A549 (cell line): ENCODE measurements around the gene TAF6L. TPM values are rescaled to one million over a fixed set of nuclear protein-coding genes. Genes with fewer than 3 reads are reported as not detected.

Experiments
- ATAC-seq, 2 experiments: fragments of 200-7000 bp in 1 of 2; fragments of >200 bp in 1 of 2; cut with Nextera tagmentation in 1 of 2; cut with Tn5 transposase in 1 of 2; 3 replicates each; pipeline versions ENCODE4 v1.8.0 to v1.9.1; 2018 to 2020; ENCODE audit warnings: mild to moderate bottlenecking in 1 of 2, moderate library complexity in 1 of 2
- CTCF ChIA-PET: fragments of 300-600 bp; sonication (Branson Sonifier 250); formaldehyde crosslinking; extraction: SDS; loops from one replicate; lab custom pipeline; 2021; ENCODE audit warnings: antibody characterized with exemption, inconsistent platforms; lab: Yijun Ruan, JAX
- POLR2A ChIA-PET: fragments of 350-600 bp; formaldehyde crosslinking; extraction: SDS; loops from one replicate; lab custom pipeline; 2021; ENCODE audit warnings: antibody characterized with exemption, inconsistent platforms; lab: Yijun Ruan, JAX
- DNase-seq, 2 experiments: peaks; one replicate each; pipeline versions ENCODE4 v3.0.0 to v3.0.0-alpha.2; 2011 to 2016; ENCODE audit warnings: low read depth in 1 of 2, low spot score in 1 of 2
- FAIRE-seq: peaks from 2 replicates; lab custom pipeline; 2011; peaks lifted over from hg19 to GRCh38; lab: Jason Lieb, UNC
- H3K27ac ChIP-seq, 2 experiments: fragments of >200 bp; sonication (Bioruptor Twin); formaldehyde crosslinking; 3 replicates each; pipeline ENCODE4 v1.5.1; 2016 to 2017
- H3K4me1 ChIP-seq: fragments of >200 bp; sonication (Bioruptor Twin); formaldehyde crosslinking; 3 replicates; pipeline ENCODE4 v1.6.1; 2016
- H3K4me2 ChIP-seq: fragments of >200 bp; sonication (Bioruptor Twin); formaldehyde crosslinking; 3 replicates; pipeline ENCODE4 v1.6.1; 2016
- H3K4me3 ChIP-seq: fragments of >200 bp; sonication (Bioruptor Twin); formaldehyde crosslinking; 3 replicates; pipeline ENCODE4 v1.5.1; 2016
- H3K9me3 ChIP-seq: fragments of >200 bp; sonication (Bioruptor Twin); formaldehyde crosslinking; 3 replicates; pipeline ENCODE4 v1.6.1; 2016
- BHLHE40 ChIP-seq: IDR thresholded peaks from 2 replicates; pipeline ENCODE4 v1.6.1; 2012; ENCODE audit warnings: low read depth, low read length, inconsistent platforms
- CBX2 ChIP-seq: fragments of 200-600 bp; sonication (generic); IDR thresholded peaks from 2 replicates; pipeline ENCODE4 v1.6.1; 2016; ENCODE audit warnings: low read depth, mild to moderate bottlenecking, borderline replicate concordance
- CBX8 ChIP-seq: fragments of 200-600 bp; sonication (generic); IDR thresholded peaks from 2 replicates; pipeline ENCODE4 v1.6.1; 2016
- CHD2 ChIP-seq: fragments of 150-350 bp; IDR thresholded peaks from 2 replicates; pipeline ENCODE4 v1.6.1; 2014; ENCODE audit warnings: low read length; ENCODE audit not compliant: partially characterized antibody
- EHMT2 ChIP-seq: fragments of 200-600 bp; sonication (generic); IDR thresholded peaks from 2 replicates; pipeline ENCODE4 v1.6.1; 2016; ENCODE audit warnings: antibody characterized with exemption, low read depth, mild to moderate bottlenecking, moderate library complexity
- ESRRA ChIP-seq: fragments of 150-350 bp; IDR thresholded peaks from 2 replicates; pipeline ENCODE4 v1.6.1; 2014; ENCODE audit warnings: mild to moderate bottlenecking, low read length, borderline replicate concordance
- FOSB ChIP-seq: fragments of 250-450 bp; sonication (Bioruptor Pico); IDR thresholded peaks from 2 replicates; pipeline ENCODE4 v1.5.0; 2020; ENCODE audit warnings: mild to moderate bottlenecking, moderate library complexity
- FOXS1 ChIP-seq: fragments of 250-450 bp; sonication (Bioruptor Pico); IDR thresholded peaks from 2 replicates; pipeline ENCODE4 v1.5.0; 2020; ENCODE audit warnings: mild to moderate bottlenecking, moderate library complexity
- GATA3 ChIP-seq: IDR thresholded peaks from 2 replicates; pipeline ENCODE4 v1.6.1; 2012; ENCODE audit warnings: borderline replicate concordance
- HOXA7 ChIP-seq: fragments of 250-450 bp; sonication (Bioruptor Pico); IDR thresholded peaks from 2 replicates; pipeline ENCODE4 v1.5.0; 2020; ENCODE audit warnings: mild to moderate bottlenecking, moderate library complexity
- JUNB ChIP-seq: fragments of >200 bp; sonication (Bioruptor Twin); formaldehyde crosslinking; IDR thresholded peaks from 2 replicates; pipeline ENCODE4 v1.6.1; 2016
- KDM1A ChIP-seq: fragments of 200-600 bp; sonication (generic); IDR thresholded peaks from 2 replicates; pipeline ENCODE4 v1.6.1; 2016; ENCODE audit warnings: low read depth, mild to moderate bottlenecking
- MAFK ChIP-seq: fragments of 450-650 bp; IDR thresholded peaks from 2 replicates; pipeline ENCODE4 v1.6.1; 2014; ENCODE audit not compliant: partially characterized antibody
- NR3C1 ChIP-seq: fragments of >200 bp; sonication (Bioruptor Twin); formaldehyde crosslinking; IDR thresholded peaks from 3 replicates; pipeline ENCODE4 v1.6.1; 2017
- PHF8 ChIP-seq: fragments of 200-600 bp; sonication (generic); IDR thresholded peaks from 2 replicates; pipeline ENCODE4 v1.6.1; 2016; ENCODE audit warnings: low read depth, mild to moderate bottlenecking, antibody characterized with exemption, moderate library complexity, borderline replicate concordance
- RAD21 ChIP-seq, 2 experiments: fragments of >200 bp in 1 of 2; sonication (Bioruptor Twin) in 1 of 2; formaldehyde crosslinking in 1 of 2; IDR thresholded peaks in 1 of 2; conservative IDR thresholded peaks in 1 of 2; 2 replicates in 1 of 2; 3 replicates in 1 of 2; pipeline ENCODE4 v1.6.1; 2012 to 2018; ENCODE audit warnings: inconsistent platforms in 1 of 2
- RNF2 ChIP-seq: fragments of 200-600 bp; sonication (generic); IDR thresholded peaks from 2 replicates; pipeline ENCODE4 v1.6.1; 2016; ENCODE audit warnings: low read depth, mild to moderate bottlenecking, antibody characterized with exemption, moderate library complexity, borderline replicate concordance
- SMC3 ChIP-seq: fragments of >200 bp; sonication (Bioruptor Twin); formaldehyde crosslinking; IDR thresholded peaks from 3 replicates; pipeline ENCODE4 v1.6.1; 2018; ENCODE audit warnings: inconsistent platforms
- TFCP2L1 ChIP-seq: fragments of 250-450 bp; sonication (Bioruptor Pico); IDR thresholded peaks from 2 replicates; pipeline ENCODE4 v1.5.0; 2021; ENCODE audit warnings: mild to moderate bottlenecking
- TP53 ChIP-seq: fragments of 250-450 bp; sonication (Bioruptor Pico); IDR thresholded peaks from 2 replicates; pipeline ENCODE4 v1.5.0; 2021; ENCODE audit warnings: mild to moderate bottlenecking, moderate library complexity
- ZC3H11A ChIP-seq: fragments of 450-650 bp; IDR thresholded peaks from 2 replicates; pipeline ENCODE4 v1.6.1; 2014; ENCODE audit warnings: antibody characterized with exemption, mild to moderate bottlenecking
- ZNF302 ChIP-seq: fragments of 250-450 bp; sonication (Bioruptor Pico); IDR thresholded peaks from 2 replicates; pipeline ENCODE4 v1.9.0; 2021; ENCODE audit warnings: inconsistent platforms, mild to moderate bottlenecking, moderate library complexity
- WGBS: methylation state at CpG from one replicate; pipeline ENCODE4 v1.1.6; 2017; ENCODE audit errors: missing lambda C conversion rate; 5-methylcytosine and 5-hydroxymethylcytosine counted together
- polyA plus RNA-seq, 4 experiments: library from polyadenylated mRNA; depleted of rRNA in 3 of 4; stranded (reverse); fragments of >200 nt; fragmentation: RNase III in 1 of 4; extraction: RNeasy Plus Mini Kit Qiagen cat#74134 plus additional on column Dnase treatment in 1 of 4; gene quantifications; 2 replicates in 3 of 4; 3 replicates in 1 of 4; pipeline ENCODE4 v1.2.3, GENCODE V29; 2011 to 2017
- TF ChIP-seq, protein P1 (sequence below): fragments of 450-650 bp; IDR thresholded peaks from 2 replicates; pipeline ENCODE4 v1.6.1; 2014; ENCODE audit warnings: antibody characterized with exemption
- TF ChIP-seq, protein P2 (sequence below): IDR thresholded peaks from 2 replicates; pipeline ENCODE4 v1.6.1; 2012
- TF ChIP-seq, protein P3 (sequence below): fragments of 150-350 bp; IDR thresholded peaks from 2 replicates; pipeline ENCODE4 v1.6.1; 2014; ENCODE audit warnings: low read depth, mild to moderate bottlenecking, low read length
- TF ChIP-seq, protein P4 (sequence below): fragments of >200 bp; sonication (Bioruptor Twin); formaldehyde crosslinking; IDR thresholded peaks from 2 replicates; pipeline ENCODE4 v1.6.1; 2016
- TF ChIP-seq, protein P5 (sequence below): fragments of >200 bp; sonication (Bioruptor Twin); formaldehyde crosslinking; IDR thresholded peaks from 3 replicates; pipeline ENCODE4 v1.5.1; 2016

Gene TAF6L
- polyA plus RNA-seq, 2 of the 4 experiments (the other 2 are of a cell fraction) = 14.0 to 22.7 TPM

DNA sequence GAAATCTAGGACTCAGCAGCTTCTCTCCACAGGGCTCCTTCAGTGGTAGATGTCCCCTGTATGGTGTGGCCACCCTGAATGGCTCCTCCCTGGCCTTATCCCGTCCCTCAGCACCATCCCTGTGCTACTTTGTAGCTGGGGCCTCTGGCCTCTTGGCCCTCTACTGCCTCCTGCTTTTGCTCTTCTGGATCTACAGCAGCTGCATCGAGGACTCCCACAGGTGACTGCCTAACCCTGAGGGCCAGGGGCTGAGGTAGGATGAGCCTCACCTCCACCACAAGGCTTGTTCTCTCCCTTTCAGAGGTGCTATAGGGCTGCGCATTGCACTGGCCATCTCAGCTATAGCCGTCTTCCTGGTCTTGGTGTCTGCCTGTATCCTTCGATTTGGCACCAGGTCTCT is 17.8 kb downstream of the TAF6L start:
- CTCF ChIA-PET = interaction anchor here (0.6 to 8.3 kb wide), 10 partner anchors 13 to 394 kb away, joined by 3 to 211 read pairs (median 3); partner anchors contain the start of genes C11orf98, CSKMT and TAF6L
- ATAC-seq = no peak
- DNase-seq = peak in 1 of 2 experiments; percentile 27
- peak overlapping the region; percentile 60 for H3K4me2 ChIP-seq
- TF ChIP-seq GATA3 = 0 out of 2 replicates have a peak, but pooled peaks have one; percentile 7
- TF ChIP-seq EHMT2 = no peak
- TF ChIP-seq, all 56 proteins: peak for 1
- POLR2A ChIA-PET = interaction anchor here (1.4 to 3.6 kb wide), 3 partner anchors 17 to 197 kb away, joined by 4 to 59 read pairs (median 8); partner anchors contain the start of genes TUT1 and WDR74
- WGBS = 77% methylated on average over 5 of the region's 5 CpGs
- H3K4me3 ChIP-seq = no peak overlapping the region
- FAIRE-seq = no peak
- no peaks in the 10 kb centered on the region for H3K9me3 ChIP-seq
- H3K27ac ChIP-seq = no peak overlapping the region
- H3K4me1 ChIP-seq = peaks cover 37% of the 10 kb centered on the region

DNA sequence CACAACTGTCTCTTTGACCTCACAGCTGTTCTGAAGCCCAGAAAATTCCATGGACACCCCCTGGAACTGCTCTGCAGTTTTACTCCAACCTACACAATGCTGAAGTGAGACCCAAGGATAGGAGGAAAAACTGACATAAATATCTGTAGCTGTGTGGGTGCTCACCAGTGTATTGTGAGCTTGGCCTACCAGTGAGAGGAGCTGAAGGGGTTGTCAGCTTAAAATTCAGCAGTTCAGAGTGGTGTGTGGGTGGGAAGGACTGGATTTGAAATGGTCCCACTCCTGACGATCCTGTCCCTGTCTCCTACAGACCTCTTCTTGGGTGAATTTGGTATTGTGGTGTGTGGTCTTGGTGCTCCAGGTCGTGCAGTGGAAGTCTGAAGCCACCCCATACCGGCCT is 18.4 kb downstream of the TAF6L start:
- no peak for DNase-seq
- Histone ChIP-seq H3K9me3 (no peaks in the 10 kb centered on the region), H3K4me1 (peaks cover 37% of the 10 kb centered on the region), H3K4me2 (peak overlapping the region; percentile 60; the same call in 2 of the 3 replicates)
- POLR2A ChIA-PET = interaction anchor here (1.4 to 3.7 kb wide), 2 partner anchors 17 to 51 kb away, joined by 4 to 20 read pairs; no protein-coding TSS in a partner anchor
- WGBS = 87% methylated on average over 3 of the region's 3 CpGs
- TF ChIP-seq FOXS1 (CRISPR knock-in tag) (no peak), CBX2 (no peak), CBX8 (no peak), MAFK (no peak), TP53 (CRISPR knock-in tag) (no peak), SMC3 (no peak)
- TF ChIP-seq, protein P1, sequence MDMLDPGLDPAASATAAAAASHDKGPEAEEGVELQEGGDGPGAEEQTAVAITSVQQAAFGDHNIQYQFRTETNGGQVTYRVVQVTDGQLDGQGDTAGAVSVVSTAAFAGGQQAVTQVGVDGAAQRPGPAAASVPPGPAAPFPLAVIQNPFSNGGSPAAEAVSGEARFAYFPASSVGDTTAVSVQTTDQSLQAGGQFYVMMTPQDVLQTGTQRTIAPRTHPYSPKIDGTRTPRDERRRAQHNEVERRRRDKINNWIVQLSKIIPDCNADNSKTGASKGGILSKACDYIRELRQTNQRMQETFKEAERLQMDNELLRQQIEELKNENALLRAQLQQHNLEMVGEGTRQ = no peak
- TF ChIP-seq, protein P2, sequence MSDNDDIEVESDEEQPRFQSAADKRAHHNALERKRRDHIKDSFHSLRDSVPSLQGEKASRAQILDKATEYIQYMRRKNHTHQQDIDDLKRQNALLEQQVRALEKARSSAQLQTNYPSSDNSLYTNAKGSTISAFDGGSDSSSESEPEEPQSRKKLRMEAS = no peak
- TF ChIP-seq, all 56 proteins: peak for 0
- CTCF ChIA-PET = interaction anchor here (0.6 to 8.3 kb wide), 9 partner anchors 12 to 561 kb away, joined by 3 to 211 read pairs (median 3); partner anchors contain the start of gene TAF6L
- ATAC-seq = no peak
- H3K4me3 ChIP-seq = no peak overlapping the region
- H3K27ac ChIP-seq = no peak overlapping the region
- no peak for FAIRE-seq

DNA sequence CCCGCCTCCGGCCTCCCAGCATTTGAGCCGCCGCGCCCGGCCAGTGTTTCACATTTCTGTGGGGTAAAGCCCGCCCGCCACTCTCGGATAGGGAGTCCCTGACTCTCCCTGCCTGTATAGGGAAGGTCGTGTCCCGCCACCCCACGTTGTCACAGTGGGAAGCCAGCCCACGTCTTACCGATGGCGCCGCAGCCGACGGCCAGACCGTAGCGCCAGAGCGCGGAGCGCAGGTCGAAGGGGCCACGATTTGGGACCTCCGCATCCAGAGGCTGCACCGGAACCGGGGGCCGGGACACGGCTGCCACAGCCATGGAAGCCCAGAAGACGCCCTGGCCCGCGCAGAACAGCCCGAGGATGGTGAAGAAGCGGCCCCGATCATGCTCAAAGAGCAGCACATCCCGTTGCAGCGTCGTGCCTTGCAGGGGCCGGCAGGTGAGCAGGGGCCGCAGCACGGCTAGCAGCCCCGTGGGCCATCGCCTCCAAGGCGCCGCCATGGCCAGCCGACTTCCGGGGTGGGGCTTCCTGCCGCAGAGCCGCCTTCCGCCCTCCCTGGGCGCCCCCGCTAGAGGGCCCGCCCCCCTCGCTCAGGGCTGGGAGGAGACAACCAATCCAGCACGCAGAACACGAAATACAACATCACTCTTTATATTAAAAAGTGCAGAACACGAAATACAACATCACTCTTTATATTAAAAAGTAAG is 20.5 kb downstream of the TAF6L start, which contains the start of gene TMEM223:
TMEM223 (minus strand) TSS at position 506 of the 701 bp plus-strand sequence; CDS start at position 494, 12 bp downstream.
- FAIRE-seq = no peak
- POLR2A ChIA-PET = interaction anchor here (0.7 to 3.7 kb wide), 5 partner anchors 10 to 200 kb away, joined by 3 to 20 read pairs (median 3); partner anchors contain the start of genes NXF1, TUT1 and ZBTB3
- 2% methylated on average over 46 of the region's 58 CpGs for WGBS
- no peak for TF ChIP-seq HOXA7
- TF ChIP-seq, protein P1 = no peak
- no peak for TF ChIP-seq CBX2
- TF ChIP-seq KDM1A = no peak
- TF ChIP-seq, protein P3, sequence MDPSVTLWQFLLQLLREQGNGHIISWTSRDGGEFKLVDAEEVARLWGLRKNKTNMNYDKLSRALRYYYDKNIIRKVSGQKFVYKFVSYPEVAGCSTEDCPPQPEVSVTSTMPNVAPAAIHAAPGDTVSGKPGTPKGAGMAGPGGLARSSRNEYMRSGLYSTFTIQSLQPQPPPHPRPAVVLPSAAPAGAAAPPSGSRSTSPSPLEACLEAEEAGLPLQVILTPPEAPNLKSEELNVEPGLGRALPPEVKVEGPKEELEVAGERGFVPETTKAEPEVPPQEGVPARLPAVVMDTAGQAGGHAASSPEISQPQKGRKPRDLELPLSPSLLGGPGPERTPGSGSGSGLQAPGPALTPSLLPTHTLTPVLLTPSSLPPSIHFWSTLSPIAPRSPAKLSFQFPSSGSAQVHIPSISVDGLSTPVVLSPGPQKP = no peak
- TF ChIP-seq, protein P4, sequence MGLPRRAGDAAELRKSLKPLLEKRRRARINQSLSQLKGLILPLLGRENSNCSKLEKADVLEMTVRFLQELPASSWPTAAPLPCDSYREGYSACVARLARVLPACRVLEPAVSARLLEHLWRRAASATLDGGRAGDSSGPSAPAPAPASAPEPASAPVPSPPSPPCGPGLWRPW = no peak
- TF ChIP-seq CHD2 = no peak
- TF ChIP-seq, protein P5, sequence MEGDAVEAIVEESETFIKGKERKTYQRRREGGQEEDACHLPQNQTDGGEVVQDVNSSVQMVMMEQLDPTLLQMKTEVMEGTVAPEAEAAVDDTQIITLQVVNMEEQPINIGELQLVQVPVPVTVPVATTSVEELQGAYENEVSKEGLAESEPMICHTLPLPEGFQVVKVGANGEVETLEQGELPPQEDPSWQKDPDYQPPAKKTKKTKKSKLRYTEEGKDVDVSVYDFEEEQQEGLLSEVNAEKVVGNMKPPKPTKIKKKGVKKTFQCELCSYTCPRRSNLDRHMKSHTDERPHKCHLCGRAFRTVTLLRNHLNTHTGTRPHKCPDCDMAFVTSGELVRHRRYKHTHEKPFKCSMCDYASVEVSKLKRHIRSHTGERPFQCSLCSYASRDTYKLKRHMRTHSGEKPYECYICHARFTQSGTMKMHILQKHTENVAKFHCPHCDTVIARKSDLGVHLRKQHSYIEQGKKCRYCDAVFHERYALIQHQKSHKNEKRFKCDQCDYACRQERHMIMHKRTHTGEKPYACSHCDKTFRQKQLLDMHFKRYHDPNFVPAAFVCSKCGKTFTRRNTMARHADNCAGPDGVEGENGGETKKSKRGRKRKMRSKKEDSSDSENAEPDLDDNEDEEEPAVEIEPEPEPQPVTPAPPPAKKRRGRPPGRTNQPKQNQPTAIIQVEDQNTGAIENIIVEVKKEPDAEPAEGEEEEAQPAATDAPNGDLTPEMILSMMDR = no peak
- TF ChIP-seq ZC3H11A = no peak
- peak; percentile 59; the same call in 1 of the 2 replicates for TF ChIP-seq PHF8
- TF ChIP-seq BHLHE40 = no peak
- no peak for TF ChIP-seq NR3C1
- TF ChIP-seq JUNB = no peak
- TF ChIP-seq RNF2 = no peak
- TF ChIP-seq ZNF302 (CRISPR knock-in tag) = no peak
- TF ChIP-seq TP53 (CRISPR knock-in tag) = no peak
- peak; percentile 72 for TF ChIP-seq TFCP2L1 (CRISPR knock-in tag)
- TF ChIP-seq RAD21 (conservative IDR thresholded peaks at IDR 0.05 in 1 of 2, IDR thresholded peaks at IDR 0.05 in 1 of 2) = no peak
- TF ChIP-seq FOSB = no peak
- TF ChIP-seq ESRRA = no peak

More for the DNA sequence above, 20.5 kb downstream of the TAF6L start, which contains the start of gene TMEM223:
- peaks cover 31% of the 10 kb centered on the region for H3K4me1 ChIP-seq
- CTCF ChIA-PET = interaction anchor here (1.1 to 8.3 kb wide), 5 partner anchors 10 to 111 kb away, joined by 3 to 211 read pairs (median 5); partner anchors contain the start of gene TAF6L
- no peaks in the 10 kb centered on the region for H3K9me3 ChIP-seq
- peak within 1 kb of the TSS; percentile 87 for H3K4me2 ChIP-seq
- ATAC-seq = peak; percentile 79 to 89
- peak within 1 kb of the TSS; percentile 89 for H3K27ac ChIP-seq
- DNase-seq = peak; percentile 71 to 79
- peak within 1 kb of the TSS; percentile 83 for H3K4me3 ChIP-seq
